GM18511 (cell line): ENCODE results near the gene ASB8.

ENCODE experiments used
- ATAC-seq: cut with Tn5 transposase; IDR thresholded peaks from one replicate; pipeline ENCODE4 v1.9.1; 2021; ENCODE audit warnings: mild to moderate bottlenecking, moderate library complexity; ENCODE audit not compliant: unreplicated experiment

ASB8 gene

DNA sequence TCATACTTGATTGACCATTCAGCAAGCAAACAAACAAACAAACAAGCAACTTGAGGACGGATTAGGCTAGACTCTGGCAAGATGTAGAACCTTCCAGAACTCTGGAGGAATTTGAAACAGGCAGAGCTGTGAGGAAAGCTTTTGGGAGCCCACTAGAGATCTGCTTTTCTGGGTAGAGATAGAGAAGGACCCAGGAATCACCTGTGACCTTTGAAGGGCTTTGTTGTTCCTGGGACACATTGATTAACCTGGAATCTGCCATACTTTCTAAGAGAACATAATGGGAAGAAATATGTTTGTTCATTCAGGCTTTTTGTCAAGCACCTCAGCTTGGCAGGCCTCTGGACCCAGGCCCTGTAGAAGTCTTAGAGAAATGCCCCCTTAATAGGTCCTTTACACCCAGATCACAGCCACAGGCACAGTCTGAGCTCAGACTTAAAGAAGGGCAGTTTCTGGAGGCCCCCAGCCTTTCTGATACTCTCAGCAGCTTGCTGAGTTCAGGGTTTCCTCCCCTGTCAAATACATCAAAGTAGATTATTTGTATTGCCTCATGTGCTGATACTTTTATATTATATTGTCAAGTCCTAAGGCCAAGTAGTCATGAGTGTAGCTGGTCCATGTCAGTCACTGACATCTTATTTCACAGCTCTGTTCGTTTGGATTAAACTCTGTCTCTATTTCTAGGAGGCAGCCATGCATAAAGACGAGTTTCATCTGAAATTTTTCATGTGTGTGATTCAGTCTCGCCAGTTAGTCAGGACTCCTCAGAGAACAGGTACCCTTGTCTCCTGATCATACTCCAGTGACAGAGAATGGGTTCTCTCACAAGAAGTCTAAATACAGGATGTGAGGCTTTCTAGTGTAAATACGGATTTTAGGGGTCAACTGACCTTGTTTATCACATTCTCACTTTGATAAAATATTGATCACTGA, 50.4 kb downstream of the ASB8 start:
- no peak for ATAC-seq

DNA sequence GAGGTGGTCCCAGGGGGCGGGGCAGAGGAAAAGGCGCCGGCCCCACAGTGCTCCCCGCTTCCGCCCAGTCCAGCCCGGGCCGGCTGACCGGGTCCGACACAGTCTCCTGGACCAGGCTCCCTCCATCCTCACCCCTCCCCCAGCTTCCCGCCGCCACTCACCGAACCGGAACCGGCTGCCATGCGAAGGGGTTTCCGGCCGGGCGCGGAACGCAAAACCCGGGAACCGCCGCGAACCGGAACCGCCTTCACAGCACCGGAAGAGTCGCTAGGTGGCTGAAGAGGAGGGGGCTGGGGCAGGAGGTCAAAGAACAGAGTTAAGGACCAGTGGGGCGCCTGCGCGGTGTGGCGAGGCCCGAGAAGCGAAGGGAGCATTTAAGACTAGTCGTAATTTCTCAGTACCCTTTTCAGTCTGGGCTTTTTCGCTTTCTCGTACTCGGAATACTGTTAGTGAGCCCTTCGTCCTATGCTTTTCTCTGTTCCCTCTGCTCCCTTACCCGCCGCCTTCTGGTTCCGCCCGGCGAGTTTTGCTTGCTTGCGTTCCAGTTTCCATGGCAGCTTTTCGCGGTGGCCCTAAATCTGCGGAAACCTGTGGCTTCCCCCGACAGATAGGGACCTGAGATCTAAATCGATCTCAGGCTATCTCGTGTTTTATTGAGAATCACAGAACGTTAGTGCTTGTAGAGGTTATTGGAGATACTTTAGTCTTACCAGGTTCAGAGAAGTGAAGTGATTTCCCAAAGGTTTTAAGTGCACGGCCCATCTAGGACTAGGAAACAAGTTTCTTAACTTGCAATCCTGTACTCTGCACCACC, 51.2 kb downstream of the ASB8 start, which contains the start of gene SENP1:
SENP1 (minus strand) TSS at position 213 of the 814 bp plus-strand sequence. CDS start 4,607 bp downstream, outside the sequence.
- peak; percentile 74 for ATAC-seq

DNA sequence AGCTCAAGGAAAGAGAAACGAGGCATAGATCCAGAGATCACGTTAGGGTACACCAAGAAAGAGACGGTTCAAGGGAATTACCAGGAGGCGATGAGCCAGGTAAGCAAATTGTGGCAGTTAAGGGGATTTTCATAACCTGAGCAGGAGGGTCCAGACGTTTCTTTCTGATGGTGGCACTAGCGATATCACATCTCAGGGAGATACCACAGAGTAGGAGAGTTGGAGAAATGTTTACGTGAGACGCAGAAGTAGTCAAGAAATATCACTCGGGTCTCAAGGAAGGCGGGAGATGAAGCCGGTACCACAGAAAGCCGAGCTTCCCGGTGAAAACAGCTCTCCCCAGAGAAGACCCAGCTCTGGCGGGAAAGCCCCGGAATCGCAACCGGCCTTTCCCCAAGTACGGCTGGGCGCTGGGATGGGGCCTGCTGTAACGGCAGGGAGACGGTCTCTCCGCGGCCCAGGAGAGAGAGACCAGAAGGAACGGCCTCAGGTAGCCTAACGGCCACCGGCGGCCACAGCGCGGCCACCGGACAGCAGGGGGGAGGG, 51.9 kb downstream of the ASB8 start:
- peak; percentile 31 for ATAC-seq

GRCh38 chr12:48104531-48104930, 52.8 kb downstream of the ASB8 start:
- ATAC-seq = no peak
